Smooth muscle cell (in vitro differentiated cells): Measurements from ENCODE around the gene LTBP4. TPM values are rescaled to one million over a fixed set of nuclear protein-coding genes. Genes with fewer than 3 reads are reported as not detected.

ENCODE experiments used
- DNase-seq: peaks from one replicate; lab custom pipeline; 2025; ENCODE audit not compliant: unreplicated experiment; lab: John Stamatoyannopoulos, UW
- H2AFZ ChIP-seq: fragments of 200-600 bp; sonication (generic); 2 replicates; pipeline ENCODE4 v1.6.0; 2016; ENCODE audit warnings: antibody characterized with exemption, low read depth, mild to moderate bottlenecking
- H3F3A ChIP-seq: fragments of 200-600 bp; sonication (generic); 2 replicates; pipeline ENCODE4 v1.6.0; 2017; ENCODE audit warnings: antibody characterized with exemption, low read depth
- H3K27ac ChIP-seq: fragments of 200-600 bp; sonication (generic); 2 replicates; pipeline ENCODE4 v1.5.1; 2016; ENCODE audit warnings: low read depth, mild to moderate bottlenecking
- H3K27me3 ChIP-seq: fragments of 200-600 bp; sonication (generic); 2 replicates; pipeline ENCODE4 v1.6.1; 2016; ENCODE audit warnings: low read depth, mild to moderate bottlenecking
- H3K36me3 ChIP-seq: fragments of 200-600 bp; sonication (generic); 2 replicates; pipeline ENCODE4 v1.5.1; 2016; ENCODE audit warnings: low read depth
- H3K4me1 ChIP-seq: fragments of 200-600 bp; sonication (generic); 2 replicates; pipeline ENCODE4 v1.5.1; 2016; ENCODE audit warnings: low read depth
- H3K4me2 ChIP-seq: fragments of 200-600 bp; sonication (generic); 2 replicates; pipeline ENCODE4 v1.6.0; 2016; ENCODE audit warnings: mild to moderate bottlenecking
- H3K4me3 ChIP-seq: fragments of 200-600 bp; sonication (generic); 2 replicates; pipeline ENCODE4 v1.5.1; 2016; ENCODE audit warnings: mild to moderate bottlenecking
- H3K79me2 ChIP-seq: fragments of 200-600 bp; sonication (generic); 2 replicates; pipeline ENCODE4 v1.6.0; 2016; ENCODE audit warnings: low read depth, mild to moderate bottlenecking
- H3K9ac ChIP-seq: fragments of 200-600 bp; sonication (generic); 2 replicates; pipeline ENCODE4 v1.6.0; 2016; ENCODE audit warnings: low read depth
- H3K9me3 ChIP-seq: fragments of 200-600 bp; sonication (generic); replicated peaks from 2 replicates; pipeline ENCODE4 v1.5.1; 2016; ENCODE audit warnings: low read depth
- H4K20me1 ChIP-seq: fragments of 200-600 bp; sonication (generic); 2 replicates; pipeline ENCODE4 v1.6.0; 2016; ENCODE audit warnings: low read depth
- CTCF ChIP-seq: fragments of 200-600 bp; sonication (generic); IDR thresholded peaks from 2 replicates; pipeline ENCODE4 v1.5.1; 2017; ENCODE audit warnings: borderline replicate concordance, mild to moderate bottlenecking, antibody characterized with exemption; ENCODE audit not compliant: insufficient read depth, poor library complexity, severe bottlenecking
- WGBS: methylation state at CpG from one replicate; pipeline ENCODE4 v1.1.7; 2016; ENCODE audit warnings: low lambda C conversion rate; 5-methylcytosine and 5-hydroxymethylcytosine counted together
- polyA plus RNA-seq: library from polyadenylated mRNA; unstranded; fragments of >200 nt; fragmentation: Nextera tagmentation; extraction: Ambion mirVana; gene quantifications from 2 replicates; pipeline ENCODE4 v1.2.1, GENCODE V29; 2016
- total RNA-seq: library from RNA; depleted of rRNA; stranded (reverse); fragments of >200 nt; gene quantifications from 2 replicates; pipeline ENCODE4 v1.2.3, GENCODE V29; 2014

The LTBP4 gene
- total and polyA plus RNA-seq, 2 experiments from 2014 or later, result 38.5 to 188 TPM

GRCh38 chr19:40571005-40571318 lies 30.2 kb upstream of the LTBP4 start:
- Histone ChIP-seq H2AFZ (no peak overlapping the region), H3K9me3 (no peaks in the 10 kb centered on the region), H3K4me1 (peaks cover 9% of the 10 kb centered on the region), H3K36me3 (no peaks in the 10 kb centered on the region), H3F3A (peaks cover 8% of the 10 kb centered on the region), H3K79me2 (no peaks in the 10 kb centered on the region), H3K9ac (no peak overlapping the region), H3K4me2 (no peak overlapping the region), H3K27me3 (peaks cover 32% of the 10 kb centered on the region), H4K20me1 (no peaks in the 10 kb centered on the region), H3K4me3 (no peak overlapping the region), H3K27ac (no peak overlapping the region)
- DNase-seq, result no peak
- TF ChIP-seq CTCF, result no peak
- WGBS, result 50% methylated on average over 3 of the region's 3 CpGs

DNA sequence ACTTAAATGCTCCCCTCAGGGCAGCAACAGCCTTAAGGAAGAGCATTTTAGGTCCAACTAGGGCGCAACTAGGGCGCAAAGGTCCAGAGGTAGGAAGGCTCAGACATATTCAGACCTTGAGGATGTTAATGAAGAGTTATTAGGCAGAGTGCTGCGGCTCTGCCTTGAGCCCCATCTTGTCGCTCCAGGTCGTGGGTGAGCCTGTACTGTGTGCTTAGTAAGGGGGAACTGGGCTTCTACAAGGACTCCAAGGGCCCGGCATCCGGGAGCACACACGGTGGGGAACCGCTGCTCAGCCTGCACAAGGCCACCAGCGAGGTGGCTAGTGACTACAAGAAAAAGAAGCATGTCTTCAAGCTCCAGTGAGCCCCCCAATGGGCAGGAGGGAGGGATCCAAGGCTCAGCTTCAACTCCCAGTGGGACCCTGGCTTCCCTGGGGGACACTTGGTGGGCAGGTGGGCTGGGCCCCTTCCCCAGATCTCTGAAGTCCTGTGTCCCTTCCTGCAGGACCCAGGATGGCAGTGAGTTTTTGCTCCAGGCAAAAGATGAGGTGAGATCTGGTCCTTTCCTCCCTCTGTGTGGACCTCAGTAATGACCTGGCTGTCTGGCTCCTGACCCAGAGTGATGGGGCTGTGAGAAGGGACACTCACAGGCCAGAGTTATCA lies 29.2 kb upstream of the LTBP4 start:
- Histone ChIP-seq H4K20me1 (no peaks in the 10 kb centered on the region), H3K9me3 (no peaks in the 10 kb centered on the region), H2AFZ (no peak overlapping the region), H3K27me3 (peaks cover 22% of the 10 kb centered on the region), H3K79me2 (no peaks in the 10 kb centered on the region), H3K9ac (no peak overlapping the region), H3K27ac (no peak overlapping the region), H3K36me3 (no peaks in the 10 kb centered on the region), H3K4me2 (no peak overlapping the region), H3K4me3 (no peak overlapping the region), H3K4me1 (peaks cover 9% of the 10 kb centered on the region), H3F3A (peaks cover 8% of the 10 kb centered on the region)
- no peak for DNase-seq
- 77% methylated on average over 10 of the region's 10 CpGs for WGBS
- no peak for TF ChIP-seq CTCF

GRCh38 chr19:40575326-40575725 lies 25.8 kb upstream of the LTBP4 start:
- DNase-seq, result no peak
- no peaks in the 10 kb centered on the region for H3K27me3 ChIP-seq
- no peak overlapping the region for H2AFZ ChIP-seq
- no peak for TF ChIP-seq CTCF
- no peaks in the 10 kb centered on the region for H3K79me2 ChIP-seq
- H3K9ac ChIP-seq, result no peak overlapping the region
- H3F3A ChIP-seq, result peaks cover 8% of the 10 kb centered on the region
- no peak overlapping the region for H3K4me3 ChIP-seq
- H4K20me1 ChIP-seq, result no peaks in the 10 kb centered on the region
- H3K4me1 ChIP-seq, result no peaks in the 10 kb centered on the region
- no peaks in the 10 kb centered on the region for H3K9me3 ChIP-seq
- WGBS, result 78% methylated on average over 18 of the region's 18 CpGs
- H3K27ac ChIP-seq, result no peak overlapping the region
- no peaks in the 10 kb centered on the region for H3K36me3 ChIP-seq
- no peak overlapping the region for H3K4me2 ChIP-seq

GRCh38 chr19:40576151-40576584 lies 25.0 kb upstream of the LTBP4 start:
- no peaks in the 10 kb centered on the region for H3K9me3 ChIP-seq

More at GRCh38 chr19:40576151-40576584, 25.0 kb upstream of the LTBP4 start:
- Histone ChIP-seq H2AFZ (peak overlapping the region; percentile 54), H3K27me3 (no peaks in the 10 kb centered on the region), H3K79me2 (no peaks in the 10 kb centered on the region), H3K4me2 (peak overlapping the region; percentile 84), H3K9ac (no peak overlapping the region), H3K4me1 (no peaks in the 10 kb centered on the region), H3K36me3 (no peaks in the 10 kb centered on the region), H3K27ac (no peak overlapping the region), H3K4me3 (peak overlapping the region; percentile 87), H4K20me1 (no peaks in the 10 kb centered on the region), H3F3A (peaks cover 6% of the 10 kb centered on the region)
- no peak for TF ChIP-seq CTCF
- WGBS, result 3% methylated on average over 20 of the region's 22 CpGs
- DNase-seq, result no peak
